Activated CD4-positive, alpha-beta T cell treated with anti-CD3 and anti-CD28 coated beads, Interleukin-2, amount 50 U/mL, for 4 hours (primary cell): ENCODE measurements around the gene GARIN5A.

Experiments
- DNase-seq, 2 experiments: peaks; one replicate each; pipeline ENCODE4 v3.0.0-alpha.2; 2020

Gene GARIN5A

DNA sequence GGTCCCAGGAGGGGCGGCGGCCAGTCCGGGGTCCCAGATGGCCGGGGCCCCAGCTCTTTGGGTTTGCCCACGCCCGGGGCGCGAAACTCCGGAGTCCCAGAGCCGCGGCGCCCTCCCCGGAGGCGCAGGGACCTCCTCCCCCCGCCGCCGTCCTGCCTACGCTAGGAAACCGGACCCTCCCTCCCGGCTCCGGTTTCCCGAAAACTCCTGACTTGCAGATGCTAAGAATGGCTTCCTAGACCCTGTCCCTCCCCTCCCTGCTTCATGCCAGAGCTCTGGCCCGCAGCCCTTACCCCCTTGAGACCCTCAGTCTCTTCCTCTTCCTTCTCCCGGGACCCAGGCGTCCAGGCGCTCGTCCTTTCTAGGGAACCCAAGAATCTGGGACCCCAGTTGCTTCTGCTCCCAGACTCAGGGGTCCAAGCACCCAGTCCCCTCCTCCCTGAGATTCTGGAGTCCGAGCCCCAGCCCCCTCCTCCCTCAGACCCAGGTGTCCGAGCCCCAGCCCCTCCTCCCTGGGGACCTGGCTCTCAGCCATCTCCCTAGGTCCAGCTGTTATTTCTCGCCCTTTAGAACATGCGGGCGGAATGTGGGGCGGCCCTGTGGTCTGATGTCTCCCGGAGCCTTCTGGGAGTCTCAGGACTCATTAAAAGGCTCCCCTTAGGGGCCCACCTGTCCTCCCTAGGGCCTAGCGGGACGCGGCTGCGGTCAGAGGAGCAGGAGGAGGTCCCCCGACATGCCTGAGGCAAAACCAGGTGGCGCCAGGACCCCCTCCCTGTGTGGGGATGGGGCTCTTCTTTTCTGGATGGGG lies 44.2 kb downstream of the GARIN5A start, which contains the start of gene MYBPC2:
Gene MYBPC2 (plus strand): TSS at position 672 of the 808 bp plus-strand sequence. CDS start 62 bp downstream, at position 734.
- no peak for DNase-seq

DNA sequence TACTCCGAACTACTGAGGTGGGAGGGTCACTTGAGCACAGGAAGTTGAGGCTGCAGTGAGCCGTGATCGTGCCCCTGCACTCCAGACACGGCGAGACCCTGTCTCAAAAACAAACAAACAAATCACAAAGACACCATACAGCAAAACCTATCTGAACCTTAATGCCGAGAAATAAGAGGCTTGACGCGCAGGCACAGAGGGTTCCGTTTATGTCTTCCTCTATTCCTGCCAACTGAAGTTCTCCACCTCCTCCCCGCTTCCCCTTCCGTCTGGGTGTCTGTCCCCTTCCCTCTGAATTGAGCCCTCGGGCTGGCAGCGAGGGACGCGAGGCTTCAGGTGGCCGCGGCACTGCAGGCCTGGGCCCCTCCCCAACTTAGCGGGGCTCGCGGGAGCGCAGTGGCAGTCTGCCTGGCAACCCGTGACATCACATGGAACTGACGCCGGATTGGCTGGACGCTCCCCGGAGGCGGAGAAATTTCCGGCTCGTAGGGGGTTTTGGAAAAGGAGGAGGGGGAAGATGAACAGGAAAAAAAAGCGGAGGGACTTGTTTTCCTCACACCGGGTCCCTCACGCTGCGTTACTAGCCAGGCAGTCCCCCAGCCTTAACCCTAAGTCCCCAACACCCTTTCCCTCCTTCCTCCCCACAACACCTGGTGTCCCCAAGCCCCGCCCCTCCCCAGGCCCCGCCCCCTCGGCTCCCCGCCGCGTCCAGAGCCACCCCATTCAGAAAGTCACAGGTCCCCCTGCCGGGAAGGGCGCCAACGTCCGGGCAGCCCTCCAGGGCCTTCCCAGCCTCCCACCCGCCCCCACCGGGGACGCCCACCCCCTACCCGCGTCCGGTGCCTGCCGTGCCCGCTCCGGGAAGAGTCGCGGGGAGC lies 45.1 kb downstream of the GARIN5A start:
- peak; percentile 86 to 88 for DNase-seq

GRCh38 chr19:50430888-50431342 lies 45.7 kb downstream of the GARIN5A start:
- DNase-seq, result no peak

GRCh38 chr19:50428772-50429463 lies 47.7 kb downstream of the GARIN5A start:
- no peak for DNase-seq

DNA sequence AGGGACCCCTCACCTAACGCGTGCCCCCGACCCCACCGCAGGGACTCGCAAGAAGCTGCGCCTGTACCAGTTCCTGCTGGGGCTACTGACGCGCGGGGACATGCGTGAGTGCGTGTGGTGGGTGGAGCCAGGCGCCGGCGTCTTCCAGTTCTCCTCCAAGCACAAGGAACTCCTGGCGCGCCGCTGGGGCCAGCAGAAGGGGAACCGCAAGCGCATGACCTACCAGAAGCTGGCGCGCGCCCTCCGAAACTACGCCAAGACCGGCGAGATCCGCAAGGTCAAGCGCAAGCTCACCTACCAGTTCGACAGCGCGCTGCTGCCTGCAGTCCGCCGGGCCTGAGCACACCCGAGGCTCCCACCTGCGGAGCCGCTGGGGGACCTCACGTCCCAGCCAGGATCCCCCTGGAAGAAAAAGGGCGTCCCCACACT lies 48.6 kb downstream of the GARIN5A start:
- peak; percentile 20 to 26 for DNase-seq

DNA sequence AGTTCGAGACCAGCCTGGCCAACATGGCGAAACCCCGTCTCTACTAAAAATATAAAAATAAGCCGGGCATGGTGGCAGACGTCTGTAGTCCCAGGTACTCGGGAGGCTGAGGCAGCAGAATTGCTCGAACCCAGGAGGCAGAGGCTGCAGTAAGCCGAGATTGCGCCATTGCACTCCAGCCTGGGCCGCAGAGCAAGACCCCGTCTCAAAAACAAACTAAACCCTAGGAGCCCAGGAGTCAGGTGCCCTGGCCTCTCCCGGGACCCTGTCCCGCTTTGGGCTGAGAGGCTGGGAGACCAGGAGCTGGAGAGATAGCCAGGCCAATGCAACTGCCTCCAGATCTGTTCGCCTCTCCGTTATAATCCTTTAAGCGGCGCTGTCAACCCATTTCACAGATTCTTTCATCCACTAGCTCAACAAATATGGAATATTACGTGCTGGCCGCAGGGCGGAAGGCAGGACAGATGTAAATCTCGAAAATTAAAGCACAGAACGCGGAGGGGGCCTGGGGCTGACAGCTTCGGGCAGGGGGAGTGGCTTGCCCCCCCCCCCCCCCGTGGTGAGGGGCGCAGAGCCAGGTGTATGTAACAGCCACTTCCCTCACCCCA lies 49.2 kb downstream of the GARIN5A start:
- DNase-seq, result no peak

DNA sequence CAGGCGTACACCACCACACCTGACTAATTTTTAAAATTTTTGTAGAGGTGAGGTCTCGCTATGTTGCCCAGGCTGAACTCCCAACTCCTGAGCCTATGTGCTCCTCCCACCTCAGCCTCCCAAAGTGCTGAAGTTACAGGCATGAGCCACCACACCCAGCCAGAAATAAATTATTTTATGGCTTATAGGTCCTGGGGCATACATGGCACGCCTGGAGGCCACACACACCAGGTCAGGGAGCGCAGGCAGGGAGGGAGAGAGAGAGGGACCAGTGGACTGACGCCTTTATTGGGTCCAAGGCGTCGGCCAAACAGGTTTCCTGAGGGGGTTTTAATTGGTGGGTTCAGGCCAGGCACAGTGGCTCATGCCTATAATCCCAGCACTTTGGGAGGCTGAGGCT lies 51.1 kb downstream of the GARIN5A start:
- no peak for DNase-seq

- DNase-seq, result no peak
Observed at GRCh38 chr19:50423279-50424113, 53.2 kb downstream of the GARIN5A start.

DNA sequence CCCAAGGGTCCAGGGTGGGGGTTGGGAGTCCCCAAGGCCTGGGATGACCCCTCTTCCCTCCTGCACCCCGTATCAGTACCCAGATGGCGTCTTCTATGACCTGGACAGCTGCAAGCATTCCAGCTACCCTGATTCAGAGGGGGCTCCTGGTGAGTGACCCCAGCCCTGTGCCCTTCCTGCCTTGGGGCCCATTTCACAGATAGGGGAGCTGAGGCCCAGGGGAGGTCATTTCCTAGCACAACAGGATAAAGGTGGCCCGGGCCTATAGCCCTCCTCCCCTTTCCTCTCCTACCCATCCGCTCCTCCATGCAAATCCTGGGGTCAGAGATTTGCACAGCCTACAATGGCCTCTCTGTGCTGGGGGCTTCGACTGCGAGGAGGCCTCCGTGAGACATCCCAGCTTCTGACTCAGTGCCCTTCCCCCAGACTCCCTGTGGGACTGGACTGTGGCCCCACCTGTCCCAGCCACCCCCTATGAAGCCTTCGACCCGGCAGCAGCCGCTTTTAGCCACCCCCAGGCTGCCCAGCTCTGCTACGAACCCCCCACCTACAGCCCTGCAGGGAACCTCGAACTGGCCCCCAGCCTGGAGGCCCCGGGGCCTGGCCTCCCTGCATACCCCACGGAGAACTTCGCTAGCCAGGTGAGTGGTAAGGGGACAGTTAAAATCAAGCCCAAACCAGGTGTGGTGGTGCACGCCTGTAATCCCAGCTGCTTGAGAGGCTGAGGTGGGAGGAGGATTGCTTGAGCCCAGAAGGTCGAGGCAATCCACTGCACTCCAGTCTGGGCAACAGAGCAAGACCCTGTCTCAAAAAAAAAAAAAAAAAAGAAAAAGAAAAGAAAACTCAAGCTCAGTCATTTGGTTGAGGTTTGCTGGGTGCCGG lies 54.0 kb downstream of the GARIN5A start:
- DNase-seq, result no peak

- no peak for DNase-seq
Observed at GRCh38 chr19:50420808-50421207, 55.8 kb downstream of the GARIN5A start.

GRCh38 chr19:50420127-50420526 lies 56.5 kb downstream of the GARIN5A start:
- DNase-seq, result no peak

DNA sequence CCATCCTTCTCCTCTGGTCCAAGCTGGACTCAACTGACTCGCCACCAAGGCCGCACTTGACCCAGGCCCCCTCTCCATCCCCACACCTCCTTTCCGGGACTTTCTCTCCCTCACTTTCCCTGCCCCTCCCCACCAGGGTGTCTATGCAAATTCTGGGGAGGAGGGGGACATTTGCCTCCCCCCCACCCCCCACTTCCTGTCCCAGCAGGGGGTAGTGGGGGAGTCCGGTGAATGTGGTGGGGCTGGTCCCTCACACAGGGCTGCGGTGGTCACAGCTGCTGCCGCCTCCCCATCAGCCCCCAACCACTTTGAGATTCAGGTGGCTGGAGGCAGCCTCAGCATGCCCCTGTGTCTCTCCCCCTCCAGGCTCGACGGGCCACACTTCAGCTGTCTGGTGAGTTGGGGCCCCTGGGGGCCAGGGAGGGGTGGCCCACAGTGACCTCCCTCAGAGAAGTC lies 57.0 kb downstream of the GARIN5A start:
- DNase-seq, result no peak

GRCh38 chr19:50419022-50419579 lies 57.5 kb downstream of the GARIN5A start:
- DNase-seq, result no peak

DNA sequence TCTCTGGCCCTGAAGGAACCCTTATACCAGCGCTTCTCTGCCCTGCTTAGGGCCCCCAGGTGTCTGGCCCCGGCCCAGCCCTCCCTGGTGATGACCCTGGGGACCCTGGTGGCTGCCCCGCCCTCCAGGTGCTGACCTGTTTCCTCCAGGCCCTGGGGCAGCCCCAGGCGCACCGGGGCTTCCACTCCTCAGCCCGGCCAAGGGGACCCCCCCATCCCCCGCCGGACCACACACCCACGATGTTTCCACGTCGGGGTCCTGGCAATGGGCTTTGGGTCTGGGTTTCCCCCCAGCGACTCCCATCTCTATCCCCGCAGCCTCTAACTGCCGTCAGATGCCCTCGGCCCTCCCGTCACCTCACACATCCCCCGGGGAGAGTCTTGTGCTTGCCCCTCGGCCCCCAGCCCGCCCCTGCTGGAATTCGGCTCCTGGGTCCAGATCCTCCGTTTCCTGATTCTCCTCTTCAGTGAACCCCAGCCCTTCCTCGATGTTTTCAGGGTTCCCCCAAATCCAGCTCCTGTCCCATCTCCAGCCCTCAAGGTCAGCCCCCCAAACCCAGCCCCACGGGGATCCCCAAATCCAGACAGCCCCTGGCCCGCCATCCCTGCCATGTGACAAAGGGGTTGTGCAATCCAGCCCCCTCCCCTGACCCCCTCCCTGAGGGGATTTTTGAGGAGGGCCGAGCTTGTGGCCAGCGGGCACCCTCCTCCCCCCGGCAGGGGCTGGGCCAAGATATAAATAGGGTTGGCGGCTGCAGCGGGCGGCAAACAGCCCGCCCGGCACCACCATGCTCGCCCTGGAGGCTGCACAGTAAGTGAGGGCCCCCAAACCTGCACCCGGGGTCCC lies 58.2 kb downstream of the GARIN5A start, which contains the start of gene SPIB:
Gene SPIB (plus strand): TSS at position 763 of the 846 bp plus-strand sequence. CDS start 25 bp downstream, at position 788.
- no peak for DNase-seq

DNA sequence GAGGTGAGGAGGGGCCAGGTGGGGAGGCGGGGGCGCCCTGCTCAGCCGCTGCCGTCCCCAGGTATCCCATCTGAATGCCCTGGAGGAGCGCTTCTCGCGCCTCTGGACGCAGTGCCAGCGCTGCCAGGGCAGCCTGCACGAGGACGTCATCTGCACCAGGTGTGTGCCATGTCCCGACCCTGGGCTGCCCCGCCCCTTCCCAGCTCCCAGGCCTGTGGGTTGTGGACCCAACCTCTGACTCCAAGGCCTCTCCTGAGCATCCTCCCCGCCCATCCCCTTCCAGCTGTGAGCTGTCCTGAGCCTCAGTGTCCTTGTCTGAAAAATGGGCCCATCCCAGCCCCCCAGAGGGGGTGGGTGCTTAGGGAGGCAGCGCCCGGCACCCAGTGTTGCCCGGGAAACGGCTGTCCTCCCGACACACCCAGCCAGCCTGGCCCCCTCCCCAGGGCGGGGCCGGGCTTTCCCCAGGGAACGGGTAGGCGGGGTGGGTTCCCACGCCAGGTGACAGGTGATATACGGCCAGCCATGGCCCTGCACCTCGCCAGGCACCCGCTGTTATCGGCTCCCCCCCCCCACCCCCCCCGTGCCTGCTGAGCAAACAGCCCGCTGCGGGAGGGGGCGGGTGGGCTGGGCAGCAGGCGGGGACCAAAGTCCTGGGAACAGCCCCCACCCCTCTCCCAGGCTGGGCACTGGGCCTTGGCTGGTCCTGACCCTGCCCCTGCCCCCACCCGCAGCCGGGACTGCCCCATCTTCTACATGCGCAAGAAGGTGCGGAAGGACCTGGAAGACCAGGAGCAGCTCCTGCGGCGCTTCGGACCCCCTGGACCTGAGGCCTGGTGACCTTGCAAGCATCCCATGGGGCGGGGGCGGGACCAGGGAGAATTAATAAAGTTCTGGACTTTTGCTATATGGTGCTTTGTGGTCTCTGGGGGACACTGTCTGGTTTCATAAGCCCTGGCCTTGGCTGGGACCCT lies 59.3 kb downstream of the GARIN5A start:
- no peak for DNase-seq
